NOMO-1 treated with DMSO at 0.1 percent for 48 hours (cell line): ENCODE measurements around the gene SPINK8.
"Not testable (repeated sequence)": the region's sequence is repeated elsewhere in the genome, so short reads cannot be mapped to it uniquely, and the experiment has no call there.

Experiments used
- DNase-seq: peaks from one replicate; lab custom pipeline; 2025; ENCODE audit not compliant: unreplicated experiment; lab: John Stamatoyannopoulos, UW

SPINK8 gene

DNA sequence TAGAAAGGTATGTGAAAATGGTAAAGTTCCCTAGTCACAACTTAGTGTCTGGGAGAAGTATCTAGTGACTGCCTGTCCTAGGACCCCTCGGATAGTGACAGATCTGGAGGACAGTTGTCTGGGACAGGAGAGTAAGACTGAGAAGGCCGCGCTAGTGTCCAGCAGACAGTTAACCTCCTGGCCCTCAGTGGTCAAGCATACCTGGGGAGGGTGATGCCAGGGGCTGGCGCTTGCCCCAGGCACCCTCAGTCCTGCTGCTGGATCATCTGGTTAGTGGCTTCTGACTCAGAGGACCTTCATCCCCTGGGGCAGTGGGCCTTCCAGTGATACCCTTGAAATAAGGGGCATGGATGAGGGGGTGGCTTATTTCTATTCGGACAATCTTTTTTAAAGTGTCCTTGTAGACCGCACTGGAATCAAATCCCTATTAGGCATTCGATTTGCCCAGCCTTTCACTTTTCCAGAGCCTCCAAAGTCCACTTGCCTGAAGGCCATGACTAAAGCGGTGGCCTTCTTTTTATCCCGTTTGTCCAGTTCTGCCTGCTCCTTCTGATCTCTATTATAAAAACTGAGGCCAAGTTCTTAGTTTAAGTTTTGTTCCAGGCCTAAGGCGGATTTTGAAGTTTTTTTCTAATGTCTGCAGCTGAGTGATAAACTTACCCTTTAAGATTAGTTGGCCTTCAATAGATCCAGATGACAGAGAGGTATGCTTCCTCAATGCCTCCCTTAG, 1.6 kb downstream of the SPINK8 start:
- DNase-seq: not testable (repeated sequence)

- no peak for DNase-seq
Observed at GRCh38 chr3:48320996-48321395, 12.5 kb downstream of the SPINK8 start.

DNA sequence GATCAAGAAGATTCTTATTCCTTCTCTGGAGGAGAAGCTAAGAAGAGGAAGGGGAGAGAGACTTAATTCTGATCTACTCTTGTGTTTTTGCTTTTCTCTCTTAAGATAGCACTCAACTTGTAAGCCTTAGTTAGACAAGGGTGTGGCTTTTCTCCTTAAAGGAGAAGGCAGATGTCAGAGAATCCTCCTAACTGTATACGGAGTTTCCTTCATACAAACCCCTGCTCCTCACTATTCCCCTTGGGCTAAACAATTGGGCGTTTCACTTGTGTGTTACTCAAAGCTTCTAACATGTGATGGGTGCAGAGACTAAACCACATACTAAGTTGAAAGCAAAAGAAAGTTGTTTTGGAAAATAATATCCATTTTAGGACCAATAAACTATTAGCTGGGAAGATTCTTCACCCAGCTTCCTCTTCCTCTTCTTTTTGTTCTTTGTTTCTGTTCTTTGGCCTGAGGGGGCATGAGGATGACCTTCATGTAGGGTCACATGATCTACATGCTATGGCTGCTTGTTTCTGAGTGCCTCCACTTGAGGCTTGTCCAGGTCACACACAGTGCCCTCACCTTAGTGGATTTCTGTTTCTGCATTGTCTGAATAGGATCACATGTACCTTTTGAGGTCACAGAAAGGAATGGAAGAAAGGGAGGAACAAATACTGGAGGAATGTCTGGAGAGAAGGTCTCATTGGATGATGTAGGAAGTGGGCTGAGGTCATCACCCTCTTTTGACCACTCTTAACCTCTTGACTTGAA, 14.6 kb downstream of the SPINK8 start:
- DNase-seq: no peak

- DNase-seq: no peak
Observed at GRCh38 chr3:48314542-48314941, 18.9 kb downstream of the SPINK8 start.

DNA sequence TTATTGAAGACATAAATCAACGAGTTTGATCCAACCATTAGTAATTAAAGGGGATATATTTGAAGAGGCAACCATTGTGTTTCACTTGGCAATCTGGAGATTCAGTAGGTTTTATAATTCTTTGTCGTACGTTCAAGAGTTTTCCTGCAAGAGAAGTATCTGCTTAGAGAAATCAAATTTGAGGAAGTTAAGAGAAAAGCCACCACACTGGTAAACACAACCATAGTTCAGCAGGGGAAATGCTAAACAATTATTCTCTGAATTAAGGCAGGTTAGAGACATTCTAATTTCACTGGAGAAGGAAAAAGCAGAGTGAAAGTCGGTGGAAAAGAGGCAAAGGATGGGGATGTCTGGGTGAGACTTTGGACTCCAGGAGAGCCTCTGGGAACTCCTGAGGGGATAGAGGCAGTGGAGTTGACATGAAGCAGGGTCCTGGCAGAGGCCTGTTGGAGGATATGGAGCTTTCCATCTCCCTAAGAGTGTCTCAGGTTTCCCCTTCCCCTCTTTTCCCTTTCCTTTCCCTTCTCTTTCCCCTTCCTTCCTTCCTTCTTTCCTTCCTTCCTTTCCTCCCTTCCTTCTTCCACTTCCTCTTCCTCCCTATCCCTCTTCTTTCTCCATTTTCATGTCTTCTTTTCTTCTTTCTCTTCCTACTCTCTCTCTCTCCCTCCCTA, 26.5 kb downstream of the SPINK8 start:
- peak; percentile 46 for DNase-seq

GRCh38 chr3:48306290-48306689, 27.2 kb downstream of the SPINK8 start:
- DNase-seq: no peak

DNA sequence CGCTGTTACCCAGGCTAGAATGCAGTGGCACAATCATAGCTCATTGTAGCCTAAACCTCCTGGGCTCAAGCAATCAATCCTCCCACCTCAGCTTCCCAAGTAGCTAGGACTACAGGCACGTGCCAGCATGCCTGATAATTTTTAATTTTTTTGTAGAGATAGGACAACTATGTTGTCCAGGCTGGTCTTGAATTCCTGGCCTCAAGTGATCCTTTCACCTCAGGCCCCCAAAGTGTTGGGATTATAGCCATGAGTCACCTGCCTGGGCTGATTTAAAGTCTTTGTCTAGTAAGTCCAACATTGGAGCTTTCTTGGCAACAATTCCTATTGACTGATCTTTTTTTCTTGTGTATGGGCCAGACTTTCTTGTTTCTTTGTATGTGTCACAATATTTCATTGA, 28.1 kb downstream of the SPINK8 start:
- DNase-seq: no peak

- DNase-seq: no peak
Observed at GRCh38 chr3:48303021-48303420, 30.4 kb downstream of the SPINK8 start.

GRCh38 chr3:48301800-48302166, 31.7 kb downstream of the SPINK8 start:
- DNase-seq: no peak

DNA sequence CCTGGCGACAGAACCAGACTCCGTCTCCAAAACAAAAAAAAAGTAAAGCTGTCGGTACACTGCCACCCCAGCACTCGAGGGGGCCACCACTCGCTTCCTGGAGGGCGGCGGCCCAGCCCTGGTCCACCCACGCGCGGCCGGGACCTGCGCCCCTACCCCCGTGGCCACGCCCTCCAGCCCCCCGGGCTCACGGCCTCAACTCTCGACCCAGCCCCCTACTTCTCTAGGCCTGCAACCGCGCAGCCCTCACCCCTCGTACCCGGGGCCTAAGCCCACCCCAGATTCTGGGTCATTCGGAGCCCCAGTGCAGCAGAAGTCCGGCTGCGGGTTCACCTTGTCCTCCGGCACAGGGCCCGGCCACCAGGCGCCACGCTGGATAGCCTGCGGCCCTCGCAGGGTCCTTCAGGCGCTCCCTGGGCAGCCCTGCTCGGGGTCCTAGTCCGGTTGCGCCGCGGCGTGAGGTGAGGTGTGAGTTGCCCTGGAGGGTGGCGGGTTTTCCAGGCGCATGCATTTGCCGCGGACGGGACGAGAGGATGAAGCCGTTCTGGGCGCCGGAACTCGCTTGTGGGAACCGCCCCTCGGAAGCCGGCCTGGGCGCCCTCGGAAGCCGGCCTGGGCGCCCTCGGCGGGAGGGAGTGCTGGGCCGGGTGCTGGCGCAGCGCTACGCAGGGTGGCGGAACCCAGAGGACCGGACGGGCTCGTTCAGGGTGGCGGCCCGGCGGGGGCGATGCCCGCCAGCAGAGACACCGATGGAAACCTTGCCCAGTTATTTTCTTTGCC, 32.3 kb downstream of the SPINK8 start, which contains the start of gene NME6:
Gene NME6 (minus strand): TSS at position 348 of the 780 bp plus-strand sequence.
- DNase-seq: peak; percentile 88

GRCh38 chr3:48299746-48300712, 33.4 kb downstream of the SPINK8 start:
- peak; percentile 68 for DNase-seq

DNA sequence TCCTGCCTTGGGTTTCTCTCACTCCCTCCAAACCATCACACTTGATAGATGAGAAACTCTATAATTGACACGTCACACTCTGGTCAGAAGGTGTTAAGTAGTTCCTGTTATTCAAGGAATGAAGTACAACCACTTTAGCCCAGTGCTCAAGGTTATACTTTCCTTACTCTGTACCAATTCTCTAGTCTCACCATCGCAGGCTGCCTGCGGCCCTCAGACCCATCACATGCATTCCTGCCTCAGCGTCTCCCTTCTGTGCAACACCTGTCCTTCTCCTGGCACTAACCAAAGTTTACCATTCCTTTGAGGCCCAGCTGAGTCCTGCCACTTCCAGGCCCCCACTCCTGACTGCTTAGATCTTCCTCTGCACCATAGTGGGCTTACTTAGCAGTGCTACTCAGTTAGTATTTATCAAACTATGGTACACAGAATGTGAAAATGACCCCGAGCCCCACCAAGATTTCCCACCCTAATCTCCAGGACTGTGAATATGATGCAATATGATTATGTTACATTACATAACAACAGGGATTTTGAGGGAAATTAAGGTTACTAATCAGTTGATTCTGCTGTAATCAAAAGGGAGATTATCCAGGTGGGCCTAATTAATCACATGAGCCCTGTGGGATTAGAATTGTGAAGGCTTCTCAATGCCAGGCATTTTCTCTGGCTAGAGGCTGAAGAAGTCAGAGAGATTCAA, 36.2 kb downstream of the SPINK8 start:
- no peak for DNase-seq

- no peak for DNase-seq
Observed at GRCh38 chr3:48296699-48297098, 36.8 kb downstream of the SPINK8 start.

DNA sequence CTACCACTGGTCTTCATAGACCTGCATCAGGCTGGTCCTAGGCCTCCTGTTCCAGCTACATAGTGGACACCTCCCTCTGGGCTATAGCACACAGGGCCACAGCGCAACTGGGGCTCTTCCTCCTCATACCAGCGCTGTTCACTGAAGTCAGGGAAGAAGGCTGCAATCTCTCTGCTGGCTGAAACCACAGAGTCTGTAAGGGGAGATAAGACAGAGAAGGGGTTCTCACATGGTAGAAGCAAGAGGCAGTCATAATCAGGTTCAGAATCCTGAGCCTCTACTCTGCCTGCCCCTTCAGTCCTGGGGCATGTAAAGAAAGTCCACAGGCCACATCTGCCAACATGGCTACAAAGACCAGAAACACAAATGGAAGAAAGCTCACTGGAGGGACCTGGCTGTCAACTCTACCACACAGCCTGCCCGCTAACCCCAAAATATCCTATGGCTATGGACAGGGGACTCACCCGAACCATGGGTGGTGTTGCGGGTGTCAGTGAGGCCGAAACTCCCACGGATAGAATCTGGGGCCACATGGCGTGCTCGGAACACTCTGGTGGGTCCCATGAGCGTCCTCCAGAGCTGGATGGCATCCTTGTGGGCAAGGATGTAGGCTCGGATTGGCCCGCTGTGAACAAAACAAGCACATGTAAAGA, 38.7 kb downstream of the SPINK8 start:
- DNase-seq: no peak

DNA sequence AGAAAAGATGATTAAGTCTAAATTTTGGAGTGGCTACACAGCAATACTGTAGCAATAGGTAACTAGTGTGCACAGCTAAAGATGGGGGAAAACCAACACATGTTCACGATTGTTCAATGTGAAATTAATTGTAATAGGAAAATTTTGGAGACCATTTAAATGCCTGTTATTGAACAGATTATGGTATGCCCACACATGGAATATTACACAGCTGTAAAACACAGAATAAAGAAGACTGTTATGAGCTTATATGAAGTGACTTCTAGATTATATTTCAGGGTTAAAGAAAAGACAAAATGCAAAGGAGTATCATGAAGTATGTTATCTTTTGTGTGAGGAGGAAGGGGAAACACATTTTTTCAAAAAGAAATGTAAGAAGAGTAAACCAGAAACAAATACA, 43.8 kb downstream of the SPINK8 start:
- DNase-seq: no peak

DNA sequence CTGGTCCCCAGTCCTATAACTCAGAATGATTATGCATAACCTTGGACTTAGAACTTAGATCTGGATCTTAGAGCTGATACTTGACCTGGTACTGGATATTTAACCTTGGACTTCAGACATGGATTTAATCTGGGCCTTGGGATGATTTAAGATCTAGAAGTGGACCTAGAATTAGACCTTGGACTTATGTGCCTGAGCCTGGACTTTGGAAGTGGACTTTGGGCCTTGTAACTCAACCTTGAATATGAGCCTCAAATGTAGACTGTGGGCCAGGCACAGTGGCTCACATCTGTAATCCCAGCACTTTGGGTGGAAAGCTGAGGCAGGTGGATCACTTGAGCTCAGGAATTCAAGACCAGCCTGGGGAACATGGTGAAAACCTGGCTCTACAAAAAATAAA, 46.4 kb downstream of the SPINK8 start:
- no peak for DNase-seq

DNA sequence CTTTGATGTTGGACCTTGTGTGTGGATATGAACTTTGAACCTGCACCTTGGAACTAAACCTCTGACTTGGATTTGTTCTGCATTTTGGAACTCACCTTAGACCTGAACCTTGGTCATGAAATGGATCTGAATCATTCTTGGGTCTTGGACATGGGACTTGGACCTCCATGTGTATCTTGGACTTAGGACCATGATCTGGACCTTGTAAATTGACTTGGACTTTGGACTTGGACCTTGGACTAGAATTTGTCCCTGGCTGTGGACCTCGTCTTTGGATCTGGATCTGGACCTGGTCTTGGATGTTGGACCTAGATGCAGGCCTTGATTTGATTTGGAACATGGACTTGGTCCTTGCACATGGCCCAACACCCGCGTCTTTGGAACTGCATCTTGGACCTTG, 47.2 kb downstream of the SPINK8 start:
- no peak for DNase-seq

DNA sequence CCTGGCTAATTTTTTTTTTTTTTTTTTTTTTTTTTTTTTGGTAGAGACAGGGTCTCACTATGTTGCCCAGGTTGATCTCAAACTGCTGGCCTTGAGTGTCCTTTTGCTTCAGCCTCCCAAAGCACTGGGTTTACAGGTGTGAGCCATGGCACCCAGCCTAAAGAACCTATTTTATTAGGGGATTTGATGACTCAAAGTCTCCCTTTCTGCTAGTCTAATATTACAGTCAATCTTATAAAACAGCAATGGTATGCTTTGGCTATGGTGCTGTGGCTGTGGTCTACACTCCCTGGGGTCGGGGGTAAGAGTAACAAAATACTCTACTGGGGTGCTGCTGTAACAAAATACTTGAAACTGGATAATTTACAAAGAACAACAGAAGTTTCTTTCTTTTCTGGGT, 47.8 kb downstream of the SPINK8 start:
- DNase-seq: no peak

GRCh38 chr3:48285132-48285531, 48.3 kb downstream of the SPINK8 start:
- no peak for DNase-seq
